GM08714 (cell line): ENCODE data around the gene SMAD6.

ENCODE experiments used
- H3K4me3 ChIP-seq: fragments of 200-500 bp; sonication (Bioruptor generic); 2 replicates; pipeline ENCODE4 v1.5.1; 2014; ENCODE audit warnings: mild to moderate bottlenecking, low read length, inconsistent platforms
- ZNF274 ChIP-seq: IDR thresholded peaks from 2 replicates; pipeline ENCODE4 v1.6.1; 2012; ENCODE audit warnings: mild to moderate bottlenecking, low read depth, low read length

Gene SMAD6

GRCh38 chr15:66778716-66779115, 76.7 kb downstream of the SMAD6 start:
- H3K4me3 ChIP-seq = no peak overlapping the region
- no peak for TF ChIP-seq ZNF274

GRCh38 chr15:66779331-66780009, 77.4 kb downstream of the SMAD6 start:
- H3K4me3 ChIP-seq = no peak overlapping the region
- no peak for TF ChIP-seq ZNF274

- TF ChIP-seq ZNF274 = no peak
- no peak overlapping the region for H3K4me3 ChIP-seq
These were observed 78.3 kb downstream of the SMAD6 start for GRCh38 chr15:66780172-66780972.

GRCh38 chr15:66780973-66781718, 79.1 kb downstream of the SMAD6 start:
- no peak overlapping the region for H3K4me3 ChIP-seq
- no peak for TF ChIP-seq ZNF274

GRCh38 chr15:66782785-66783184, 80.7 kb downstream of the SMAD6 start:
- H3K4me3 ChIP-seq = no peak overlapping the region
- no peak for TF ChIP-seq ZNF274

GRCh38 chr15:66783314-66783713, 81.3 kb downstream of the SMAD6 start:
- H3K4me3 ChIP-seq = no peak overlapping the region
- TF ChIP-seq ZNF274 = no peak

GRCh38 chr15:66783725-66784124, 81.7 kb downstream of the SMAD6 start:
- no peak for TF ChIP-seq ZNF274
- no peak overlapping the region for H3K4me3 ChIP-seq

- no peak for TF ChIP-seq ZNF274
- no peak overlapping the region for H3K4me3 ChIP-seq
These were observed 82.1 kb downstream of the SMAD6 start for GRCh38 chr15:66784174-66784573.

- no peak overlapping the region for H3K4me3 ChIP-seq
- no peak for TF ChIP-seq ZNF274
These were observed 83.6 kb downstream of the SMAD6 start for GRCh38 chr15:66785637-66786036.

- no peak overlapping the region for H3K4me3 ChIP-seq
- no peak for TF ChIP-seq ZNF274
These were observed 84.2 kb downstream of the SMAD6 start for GRCh38 chr15:66786222-66786621.

- TF ChIP-seq ZNF274 = no peak
These were observed 84.9 kb downstream of the SMAD6 start for GRCh38 chr15:66786708-66787488.

GRCh38 chr15:66787489-66787871, 85.4 kb downstream of the SMAD6 start:
- H3K4me3 ChIP-seq = no peak overlapping the region
- no peak for TF ChIP-seq ZNF274

More at GRCh38 chr15:66786708-66787488, 84.9 kb downstream of the SMAD6 start:
- no peak overlapping the region for H3K4me3 ChIP-seq

GRCh38 chr15:66788024-66788423, 86.0 kb downstream of the SMAD6 start:
- TF ChIP-seq ZNF274 = no peak
- H3K4me3 ChIP-seq = no peak overlapping the region
